Measurements from ENCODE around the gene PIK3AP1. TPM values are rescaled to one million over a fixed set of nuclear protein-coding genes. Genes with fewer than 3 reads are reported as not detected.
A peak's percentile ranks its signal among the peaks of the same experiment; 100 is the strongest.

Gene PIK3AP1
- total RNA-seq, 1 donor from 2014 or later = 6.7 TPM

DNA sequence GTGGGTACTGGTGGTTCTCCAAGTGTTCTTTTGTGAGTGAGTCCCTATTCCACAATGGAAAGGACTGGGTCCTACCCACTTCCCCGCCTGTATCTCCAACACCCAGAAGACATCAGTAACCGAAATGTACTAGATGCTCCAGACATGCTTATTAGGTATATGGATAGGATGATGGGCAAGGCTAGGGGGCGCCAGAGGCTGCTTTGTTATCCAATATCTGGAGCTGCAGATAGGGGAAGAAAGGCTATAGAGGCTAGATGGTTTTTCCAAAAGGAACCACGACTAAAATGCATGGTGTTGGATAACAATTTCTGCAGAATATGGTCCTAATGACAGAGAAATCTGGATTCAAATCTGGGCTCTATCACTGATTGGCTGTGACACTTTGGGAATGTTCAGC is 77.3 kb downstream of the PIK3AP1 start:
- no peak overlapping the region for H3K27ac ChIP-seq (ENCODE audit: low read depth, low read length)
- Mint-ChIP-seq H3K27me3 (ENCODE audit: low read depth, unreplicated experiment) (no peaks in the 10 kb centered on the region), H3K4me3 (ENCODE audit: unreplicated experiment) (no peak overlapping the region), H3K9me3 (ENCODE audit: unreplicated experiment) (peaks cover 7% of the 10 kb centered on the region), H3K36me3 (ENCODE audit: low read depth, unreplicated experiment) (peaks cover 14% of the 10 kb centered on the region), H3K4me1 (ENCODE audit: low read depth, unreplicated experiment) (peaks cover 2% of the 10 kb centered on the region), H3K27ac (ENCODE audit: unreplicated experiment) (no peak overlapping the region)
- H4K20me1 ChIP-seq (ENCODE audit: insufficient read depth, low read length) = no peaks in the 10 kb centered on the region
- peaks cover 3% of the 10 kb centered on the region for H3K27me3 ChIP-seq (ENCODE audit: insufficient read depth, low read length)
- no peaks in the 10 kb centered on the region for H3K79me2 ChIP-seq (ENCODE audit: insufficient read depth, low read length)
- no peaks in the 10 kb centered on the region for H3K36me3 ChIP-seq (ENCODE audit: insufficient read depth, low read length)
- no peaks in the 10 kb centered on the region for H3K9me3 ChIP-seq (ENCODE audit: insufficient read depth, low read depth, low read length)
- DNase-seq (ENCODE audit: low read depth) (no peak), FAIRE-seq (no peak)
- H3K4me2 ChIP-seq (ENCODE audit: low read length) = no peak overlapping the region
- H3K4me3 ChIP-seq (ENCODE audit: insufficient read depth, low read depth, low read length) = no peak overlapping the region
- no peak overlapping the region for H2AFZ ChIP-seq (ENCODE audit: low read depth, low read length)
- no peak for TF ChIP-seq EZH2 (IDR thresholded peaks at IDR 0.05; ENCODE audit: insufficient read depth, low read length)
- TF ChIP-seq, protein P1, sequence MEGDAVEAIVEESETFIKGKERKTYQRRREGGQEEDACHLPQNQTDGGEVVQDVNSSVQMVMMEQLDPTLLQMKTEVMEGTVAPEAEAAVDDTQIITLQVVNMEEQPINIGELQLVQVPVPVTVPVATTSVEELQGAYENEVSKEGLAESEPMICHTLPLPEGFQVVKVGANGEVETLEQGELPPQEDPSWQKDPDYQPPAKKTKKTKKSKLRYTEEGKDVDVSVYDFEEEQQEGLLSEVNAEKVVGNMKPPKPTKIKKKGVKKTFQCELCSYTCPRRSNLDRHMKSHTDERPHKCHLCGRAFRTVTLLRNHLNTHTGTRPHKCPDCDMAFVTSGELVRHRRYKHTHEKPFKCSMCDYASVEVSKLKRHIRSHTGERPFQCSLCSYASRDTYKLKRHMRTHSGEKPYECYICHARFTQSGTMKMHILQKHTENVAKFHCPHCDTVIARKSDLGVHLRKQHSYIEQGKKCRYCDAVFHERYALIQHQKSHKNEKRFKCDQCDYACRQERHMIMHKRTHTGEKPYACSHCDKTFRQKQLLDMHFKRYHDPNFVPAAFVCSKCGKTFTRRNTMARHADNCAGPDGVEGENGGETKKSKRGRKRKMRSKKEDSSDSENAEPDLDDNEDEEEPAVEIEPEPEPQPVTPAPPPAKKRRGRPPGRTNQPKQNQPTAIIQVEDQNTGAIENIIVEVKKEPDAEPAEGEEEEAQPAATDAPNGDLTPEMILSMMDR (IDR thresholded peaks at IDR 0.05; ENCODE audit: insufficient read depth, low read depth, low read length) = peak; percentile 38
- no peak overlapping the region for H3K9ac ChIP-seq (ENCODE audit: low read length)
- H3K4me1 ChIP-seq (ENCODE audit: insufficient read depth, low read length) = no peaks in the 10 kb centered on the region

DNA sequence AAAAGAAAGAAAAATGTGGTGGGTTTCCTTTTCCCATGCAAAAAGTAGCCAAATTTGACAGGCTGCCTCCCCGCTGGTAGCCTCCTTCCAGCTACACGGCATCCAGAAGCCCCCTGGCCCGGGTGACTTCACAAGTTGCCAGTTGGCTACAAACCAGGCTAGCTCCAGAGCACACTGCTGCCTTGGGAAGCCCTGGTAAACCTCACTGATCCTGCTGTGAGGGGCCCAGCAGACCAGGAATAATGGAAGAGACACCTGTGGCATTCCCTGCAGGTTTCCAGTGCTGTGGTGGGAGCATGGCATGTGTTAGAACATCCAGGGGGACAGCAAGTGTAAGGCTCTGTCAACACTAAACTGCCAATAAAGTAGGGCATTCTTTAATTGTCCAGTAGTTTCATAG is 77.8 kb downstream of the PIK3AP1 start:
- Histone ChIP-seq H4K20me1 (ENCODE audit: insufficient read depth, low read length) (no peaks in the 10 kb centered on the region), H3K79me2 (ENCODE audit: insufficient read depth, low read length) (no peaks in the 10 kb centered on the region), H3K4me3 (ENCODE audit: insufficient read depth, low read depth, low read length) (no peak overlapping the region), H3K4me2 (ENCODE audit: low read length) (no peak overlapping the region), H3K27ac (ENCODE audit: low read depth, low read length) (no peak overlapping the region), H3K9ac (ENCODE audit: low read length) (no peak overlapping the region), H3K9me3 (ENCODE audit: insufficient read depth, low read depth, low read length) (no peaks in the 10 kb centered on the region), H2AFZ (ENCODE audit: low read depth, low read length) (no peak overlapping the region), H3K27me3 (ENCODE audit: insufficient read depth, low read length) (peaks cover 3% of the 10 kb centered on the region), H3K36me3 (ENCODE audit: insufficient read depth, low read length) (no peaks in the 10 kb centered on the region), H3K4me1 (ENCODE audit: insufficient read depth, low read length) (no peaks in the 10 kb centered on the region)
- TF ChIP-seq, protein P1 (IDR thresholded peaks at IDR 0.05; ENCODE audit: insufficient read depth, low read depth, low read length) = no peak
- H3K4me3 Mint-ChIP-seq (ENCODE audit: unreplicated experiment) = no peak overlapping the region
- DNase-seq (ENCODE audit: low read depth) (no peak), FAIRE-seq (no peak)
- peaks cover 2% of the 10 kb centered on the region for H3K4me1 Mint-ChIP-seq (ENCODE audit: low read depth, unreplicated experiment)
- peaks cover 2% of the 10 kb centered on the region for H3K27me3 Mint-ChIP-seq (ENCODE audit: low read depth, unreplicated experiment)
- H3K9me3 Mint-ChIP-seq (ENCODE audit: unreplicated experiment) = peaks cover 10% of the 10 kb centered on the region
- no peak overlapping the region for H3K27ac Mint-ChIP-seq (ENCODE audit: unreplicated experiment)
- H3K36me3 Mint-ChIP-seq (ENCODE audit: low read depth, unreplicated experiment) = peaks cover 14% of the 10 kb centered on the region

DNA sequence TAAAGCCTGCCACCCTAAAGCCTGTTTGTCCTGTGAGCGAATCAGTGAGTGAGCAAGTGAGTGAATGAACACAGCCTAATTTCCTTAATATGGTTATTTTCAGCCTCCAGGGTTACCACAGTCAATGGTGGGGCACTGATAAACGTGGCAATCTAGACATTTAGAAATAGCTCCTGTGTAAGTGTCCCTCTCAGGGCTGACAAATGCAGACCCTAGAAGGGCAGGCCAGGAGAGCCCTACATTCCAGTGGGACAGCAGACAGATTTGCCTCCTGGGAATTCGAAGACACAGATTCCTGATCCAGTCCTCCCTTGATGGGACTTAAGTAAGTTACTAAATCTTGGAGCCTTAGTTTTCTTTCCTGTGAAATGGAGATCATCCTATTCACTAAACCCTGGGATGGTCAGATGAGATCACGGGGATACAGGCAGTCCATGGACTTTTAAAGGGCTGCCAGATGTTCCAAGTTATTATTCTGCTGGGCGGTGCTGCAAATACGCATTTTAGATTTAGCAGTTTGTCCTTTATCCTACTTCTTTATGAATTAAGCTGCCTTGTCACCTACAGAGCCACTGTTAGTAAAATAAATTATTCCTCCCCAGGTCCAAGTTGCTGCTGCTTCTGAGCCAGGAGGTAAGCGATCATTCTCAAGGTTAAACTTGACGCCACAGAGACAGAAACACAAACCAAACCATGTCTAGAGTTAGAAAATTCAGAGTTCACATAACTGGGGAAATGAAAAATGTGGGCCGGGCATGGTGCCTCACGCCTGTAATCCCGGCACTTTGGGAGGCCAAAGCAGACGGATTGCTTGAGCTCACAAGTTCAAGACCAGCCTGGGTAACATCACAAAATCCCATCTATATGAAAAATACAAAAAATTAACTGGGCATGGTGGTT is 78.7 kb downstream of the PIK3AP1 start:
- Mint-ChIP-seq H3K27ac (ENCODE audit: unreplicated experiment) (peak overlapping the region; percentile 66), H3K36me3 (ENCODE audit: low read depth, unreplicated experiment) (peaks cover 12% of the 10 kb centered on the region), H3K27me3 (ENCODE audit: low read depth, unreplicated experiment) (peaks cover 2% of the 10 kb centered on the region), H3K9me3 (ENCODE audit: unreplicated experiment) (peaks cover 10% of the 10 kb centered on the region), H3K4me3 (ENCODE audit: unreplicated experiment) (no peak overlapping the region), H3K4me1 (ENCODE audit: low read depth, unreplicated experiment) (peaks cover 4% of the 10 kb centered on the region)
- Histone ChIP-seq H3K9me3 (ENCODE audit: insufficient read depth, low read depth, low read length) (no peaks in the 10 kb centered on the region), H3K36me3 (ENCODE audit: insufficient read depth, low read length) (no peaks in the 10 kb centered on the region), H3K4me1 (ENCODE audit: insufficient read depth, low read length) (no peaks in the 10 kb centered on the region), H3K9ac (ENCODE audit: low read length) (no peak overlapping the region), H2AFZ (ENCODE audit: low read depth, low read length) (no peak overlapping the region), H4K20me1 (ENCODE audit: insufficient read depth, low read length) (no peaks in the 10 kb centered on the region), H3K79me2 (ENCODE audit: insufficient read depth, low read length) (no peaks in the 10 kb centered on the region), H3K4me2 (ENCODE audit: low read length) (no peak overlapping the region), H3K27ac (ENCODE audit: low read depth, low read length) (no peak overlapping the region), H3K4me3 (ENCODE audit: insufficient read depth, low read depth, low read length) (no peak overlapping the region), H3K27me3 (ENCODE audit: insufficient read depth, low read length) (peaks cover 3% of the 10 kb centered on the region)
- DNase-seq (ENCODE audit: low read depth) (no peak), FAIRE-seq (no peak)
- TF ChIP-seq, protein P1 (IDR thresholded peaks at IDR 0.05; ENCODE audit: insufficient read depth, low read depth, low read length) = no peak
- TF ChIP-seq EZH2 (IDR thresholded peaks at IDR 0.05; ENCODE audit: insufficient read depth, low read length) = no peak

Data from astrocyte (in vitro differentiated cells and primary cell).